Measurements from ENCODE around the gene GPAT2.
"Not testable (repeated sequence)": the region's sequence is repeated elsewhere in the genome, so short reads cannot be mapped to it uniquely, and the experiment has no call there.

GPAT2 gene

GRCh38 chr2:96064760-96065159, 30.0 kb upstream of the GPAT2 start:
- not testable (repeated sequence) for DNase-seq

GRCh38 chr2:96064047-96064675, 29.4 kb upstream of the GPAT2 start:
- DNase-seq: not testable (repeated sequence)

GRCh38 chr2:96063116-96063899, 28.6 kb upstream of the GPAT2 start:
- DNase-seq: not testable (repeated sequence)

- DNase-seq: not testable (repeated sequence)
These were observed 27.8 kb upstream of the GPAT2 start for GRCh38 chr2:96062483-96062882.

GRCh38 chr2:96061901-96062300, 27.2 kb upstream of the GPAT2 start:
- DNase-seq: not testable (repeated sequence)

GRCh38 chr2:96061197-96061817, 26.6 kb upstream of the GPAT2 start:
- not testable (repeated sequence) for DNase-seq

GRCh38 chr2:96060325-96060724, 25.6 kb upstream of the GPAT2 start:
- not testable (repeated sequence) for DNase-seq

- DNase-seq: not testable (repeated sequence)
These were observed 24.7 kb upstream of the GPAT2 start for GRCh38 chr2:96059443-96059842.

GRCh38 chr2:96055830-96056229, 21.1 kb upstream of the GPAT2 start:
- DNase-seq: not testable (repeated sequence)

GRCh38 chr2:96054537-96054936, 19.8 kb upstream of the GPAT2 start:
- not testable (repeated sequence) for DNase-seq

GRCh38 chr2:96053385-96053784, 18.7 kb upstream of the GPAT2 start:
- DNase-seq: not testable (repeated sequence)

GRCh38 chr2:96052632-96053031, 17.9 kb upstream of the GPAT2 start:
- not testable (repeated sequence) for DNase-seq

GRCh38 chr2:96049917-96050262, 15.2 kb upstream of the GPAT2 start:
- DNase-seq: not testable (repeated sequence)

- DNase-seq: not testable (repeated sequence)
These were observed 14.6 kb upstream of the GPAT2 start for GRCh38 chr2:96049049-96049916.

GRCh38 chr2:96035554-96035953, 838 bp upstream of the GPAT2 start:
- not testable (repeated sequence) for DNase-seq

- not testable (repeated sequence) for DNase-seq
These were observed 719 bp downstream of the GPAT2 start for GRCh38 chr2:96033997-96034396.

GRCh38 chr2:96027725-96028325, 6.9 kb downstream of the GPAT2 start:
- DNase-seq: not testable (repeated sequence)

- DNase-seq: not testable (repeated sequence)
These were observed 9.0 kb downstream of the GPAT2 start for GRCh38 chr2:96025755-96026154.

- DNase-seq: no peak
These were observed 9.6 kb downstream of the GPAT2 start for GRCh38 chr2:96025194-96025492.

- no peak for DNase-seq
These were observed 10.2 kb downstream of the GPAT2 start for GRCh38 chr2:96024336-96025193.

- not testable (repeated sequence) for DNase-seq
These were observed 11.0 kb downstream of the GPAT2 start for GRCh38 chr2:96023701-96024100.
